Lower lobe of right lung (tissue), 2 donors: Measurements from ENCODE around the gene SPON1. TPM values are rescaled to one million over a fixed set of nuclear protein-coding genes. Genes with fewer than 3 reads are reported as not detected.

Experiments used
- ATAC-seq, 2 donors: fragments of 200-7000 bp; cut with Tn5 transposase; one replicate each; pipeline ENCODE4 v1.9.1; 2020 to 2022; ENCODE audit warnings: mild to moderate bottlenecking in 2 of 2, moderate library complexity in 2 of 2
- DNase-seq: peaks from one replicate; pipeline ENCODE4 v3.0.0-alpha.2; 2020
- H3K27ac ChIP-seq: fragments of 200-600 bp; one replicate; pipeline ENCODE4 v1.8.0; 2022
- H3K27me3 ChIP-seq: fragments of 200-600 bp; one replicate; pipeline ENCODE4 v1.8.0; 2022; ENCODE audit warnings: low read depth
- H3K36me3 ChIP-seq: fragments of 200-600 bp; one replicate; pipeline ENCODE4 v1.8.0; 2022; ENCODE audit warnings: mild to moderate bottlenecking
- H3K4me1 ChIP-seq: fragments of 200-600 bp; one replicate; pipeline ENCODE4 v1.8.0; 2022
- H3K4me3 ChIP-seq: fragments of 200-600 bp; one replicate; pipeline ENCODE4 v1.8.0; 2022; ENCODE audit warnings: mild to moderate bottlenecking
- H3K9me3 ChIP-seq: fragments of 200-600 bp; one replicate; pipeline ENCODE4 v1.8.0; 2022
- intact Hi-C: fragments of 100-400 bp; cut with DNase I; formaldehyde crosslinking; loops from one replicate; pipeline ENCODE4 v1.11.0; 2022
- total RNA-seq: library from RNA; stranded (reverse); fragmentation: NEBNext Ultra II Directional; extraction: Animal tissue kit (Norgen Biotek cat#: 25700); gene quantifications from one replicate; pipeline ENCODE4 v1.2.1, GENCODE V29; 2021
- TF ChIP-seq, protein P1 (sequence below): fragments of 200-600 bp; IDR thresholded peaks from one replicate; pipeline ENCODE4 v1.8.0; 2022; ENCODE audit warnings: antibody characterized with exemption, mild to moderate bottlenecking
- donor health status: DM: no; HTN: yes; CAD: no; lungs with severe emphysema.

SPON1 gene
- total RNA-seq, 1 donor from 2014 or later, result 40.1 TPM

- Histone ChIP-seq H3K36me3 (no peaks in the 10 kb centered on the region), H3K27me3 (no peaks in the 10 kb centered on the region), H3K27ac (no peak overlapping the region), H3K4me3 (no peak overlapping the region), H3K4me1 (no peaks in the 10 kb centered on the region), H3K9me3 (peaks cover 5% of the 10 kb centered on the region)
- TF ChIP-seq, protein P1, sequence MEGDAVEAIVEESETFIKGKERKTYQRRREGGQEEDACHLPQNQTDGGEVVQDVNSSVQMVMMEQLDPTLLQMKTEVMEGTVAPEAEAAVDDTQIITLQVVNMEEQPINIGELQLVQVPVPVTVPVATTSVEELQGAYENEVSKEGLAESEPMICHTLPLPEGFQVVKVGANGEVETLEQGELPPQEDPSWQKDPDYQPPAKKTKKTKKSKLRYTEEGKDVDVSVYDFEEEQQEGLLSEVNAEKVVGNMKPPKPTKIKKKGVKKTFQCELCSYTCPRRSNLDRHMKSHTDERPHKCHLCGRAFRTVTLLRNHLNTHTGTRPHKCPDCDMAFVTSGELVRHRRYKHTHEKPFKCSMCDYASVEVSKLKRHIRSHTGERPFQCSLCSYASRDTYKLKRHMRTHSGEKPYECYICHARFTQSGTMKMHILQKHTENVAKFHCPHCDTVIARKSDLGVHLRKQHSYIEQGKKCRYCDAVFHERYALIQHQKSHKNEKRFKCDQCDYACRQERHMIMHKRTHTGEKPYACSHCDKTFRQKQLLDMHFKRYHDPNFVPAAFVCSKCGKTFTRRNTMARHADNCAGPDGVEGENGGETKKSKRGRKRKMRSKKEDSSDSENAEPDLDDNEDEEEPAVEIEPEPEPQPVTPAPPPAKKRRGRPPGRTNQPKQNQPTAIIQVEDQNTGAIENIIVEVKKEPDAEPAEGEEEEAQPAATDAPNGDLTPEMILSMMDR, result no peak
- intact Hi-C loops, result no loop called here
- DNase-seq (no peak), ATAC-seq (no peak)
These were observed 263.1 kb downstream of the SPON1 start for GRCh38 chr11:14225666-14226065.

GRCh38 chr11:14228356-14228755, 265.8 kb downstream of the SPON1 start:
- H3K9me3 ChIP-seq, result peaks cover 5% of the 10 kb centered on the region
- H3K4me1 ChIP-seq, result no peaks in the 10 kb centered on the region
- intact Hi-C loops, result no loop called here
- ATAC-seq (no peak), DNase-seq (no peak)
- no peak overlapping the region for H3K27ac ChIP-seq
- no peak overlapping the region for H3K4me3 ChIP-seq
- no peaks in the 10 kb centered on the region for H3K27me3 ChIP-seq
- no peaks in the 10 kb centered on the region for H3K36me3 ChIP-seq
- TF ChIP-seq, protein P1, result no peak

DNA sequence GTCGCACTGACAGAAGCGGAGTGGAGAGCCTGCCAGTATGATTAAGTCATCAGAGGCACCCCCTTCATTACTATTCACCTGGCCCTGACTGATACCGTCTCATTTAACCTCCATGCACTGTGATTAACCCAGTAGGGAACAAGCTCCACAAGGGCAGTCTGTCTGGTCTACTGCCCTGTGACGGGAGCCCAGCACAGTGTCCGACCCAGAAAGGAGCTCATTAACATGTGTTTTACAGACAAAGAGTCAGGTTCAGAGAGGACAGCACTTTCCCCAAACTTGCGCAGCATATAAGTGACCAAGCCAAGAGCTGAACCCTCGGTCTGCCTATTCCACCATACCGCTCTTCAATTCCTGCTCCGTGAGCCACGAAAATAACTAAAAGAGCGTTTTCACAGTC, 266.9 kb downstream of the SPON1 start:
- intact Hi-C loops, result no loop called here
- peaks cover 5% of the 10 kb centered on the region for H3K9me3 ChIP-seq
- ATAC-seq, result no peak
- no peaks in the 10 kb centered on the region for H3K27me3 ChIP-seq
- TF ChIP-seq, protein P1, result no peak
- no peak overlapping the region for H3K27ac ChIP-seq
- H3K4me1 ChIP-seq, result no peaks in the 10 kb centered on the region
- no peak for DNase-seq
- H3K36me3 ChIP-seq, result no peaks in the 10 kb centered on the region
- no peak overlapping the region for H3K4me3 ChIP-seq

GRCh38 chr11:14230407-14230806, 267.9 kb downstream of the SPON1 start:
- intact Hi-C loops, result no loop called here
- DNase-seq (no peak), ATAC-seq (no peak)
- TF ChIP-seq, protein P1, result no peak
- no peaks in the 10 kb centered on the region for H3K36me3 ChIP-seq
- no peaks in the 10 kb centered on the region for H3K4me1 ChIP-seq
- no peak overlapping the region for H3K27ac ChIP-seq
- H3K4me3 ChIP-seq, result no peak overlapping the region
- H3K27me3 ChIP-seq, result no peaks in the 10 kb centered on the region
- H3K9me3 ChIP-seq, result peaks cover 5% of the 10 kb centered on the region

- DNase-seq (no peak), ATAC-seq (no peak)
- TF ChIP-seq, protein P1, result peak; percentile 17
- H3K36me3 ChIP-seq, result no peaks in the 10 kb centered on the region
- intact Hi-C loops, result no loop called here
- no peaks in the 10 kb centered on the region for H3K27me3 ChIP-seq
- no peaks in the 10 kb centered on the region for H3K9me3 ChIP-seq
- H3K27ac ChIP-seq, result no peak overlapping the region
- peaks cover 7% of the 10 kb centered on the region for H3K4me1 ChIP-seq
- no peak overlapping the region for H3K4me3 ChIP-seq
These were observed 270.1 kb downstream of the SPON1 start for GRCh38 chr11:14232652-14233051.

- TF ChIP-seq, protein P1, result no peak
- Histone ChIP-seq H3K9me3 (no peaks in the 10 kb centered on the region), H3K36me3 (no peaks in the 10 kb centered on the region), H3K4me1 (peaks cover 7% of the 10 kb centered on the region), H3K27ac (no peak overlapping the region), H3K4me3 (no peak overlapping the region), H3K27me3 (no peaks in the 10 kb centered on the region)
- ATAC-seq (no peak), DNase-seq (no peak)
- intact Hi-C loops, result no loop called here
These were observed 271.9 kb downstream of the SPON1 start for GRCh38 chr11:14234446-14234845.
